ENCODE data around the gene SUDS3.

The SUDS3 gene

DNA sequence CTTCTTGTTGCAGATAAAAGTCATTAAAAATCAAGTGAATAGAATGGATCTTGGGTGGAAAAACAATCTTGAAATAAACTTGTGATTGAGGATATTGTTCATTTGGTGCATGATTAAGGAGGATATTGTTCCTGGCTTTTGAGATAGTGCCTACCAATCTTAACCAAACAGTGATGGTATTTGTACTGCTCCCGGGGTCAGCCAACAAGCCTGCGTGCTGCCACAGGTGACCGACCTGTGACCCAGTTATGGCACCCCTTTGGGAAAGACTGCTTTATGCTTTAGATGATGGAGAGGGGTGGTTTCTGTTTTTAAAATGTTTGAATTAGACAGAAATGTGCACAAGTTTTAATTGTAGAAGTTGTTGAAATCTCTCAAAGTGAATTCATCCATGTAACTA is 41.6 kb downstream of the SUDS3 start:
- Histone ChIP-seq H3K9me3 (ENCODE audit: low read length) (peaks cover 2% of the 10 kb centered on the region; the same call in 1 of the 2 replicates), H2AFZ (ENCODE audit: low read length) (no peak overlapping the region), H3K9ac (ENCODE audit: low read length) (no peak overlapping the region), H3K36me3 (ENCODE audit: insufficient read depth, low read length) (peaks cover 42% of the 10 kb centered on the region), H3K9me2 (ENCODE audit: low read depth, low read length) (no peaks in the 10 kb centered on the region), H3K4me2 (ENCODE audit: low read length) (no peak overlapping the region), H3F3A (ENCODE audit: insufficient read depth, low read length) (no peaks in the 10 kb centered on the region), H3K4me1 (ENCODE audit: insufficient read depth, low read length, severe bottlenecking) (no peaks in the 10 kb centered on the region), H3K27me3 (ENCODE audit: insufficient read depth, low read length) (no peaks in the 10 kb centered on the region), H3K27ac (ENCODE audit: low read depth, low read length, poor library complexity, severe bottlenecking) (no peak overlapping the region), H4K20me1 (ENCODE audit: insufficient read depth, low read length) (no peaks in the 10 kb centered on the region), H3K4me3 (ENCODE audit: low read depth, low read length, poor library complexity, severe bottlenecking) (no peak overlapping the region), H3K79me2 (ENCODE audit: insufficient read depth, low read length) (no peaks in the 10 kb centered on the region)
- TF ChIP-seq, protein P1, sequence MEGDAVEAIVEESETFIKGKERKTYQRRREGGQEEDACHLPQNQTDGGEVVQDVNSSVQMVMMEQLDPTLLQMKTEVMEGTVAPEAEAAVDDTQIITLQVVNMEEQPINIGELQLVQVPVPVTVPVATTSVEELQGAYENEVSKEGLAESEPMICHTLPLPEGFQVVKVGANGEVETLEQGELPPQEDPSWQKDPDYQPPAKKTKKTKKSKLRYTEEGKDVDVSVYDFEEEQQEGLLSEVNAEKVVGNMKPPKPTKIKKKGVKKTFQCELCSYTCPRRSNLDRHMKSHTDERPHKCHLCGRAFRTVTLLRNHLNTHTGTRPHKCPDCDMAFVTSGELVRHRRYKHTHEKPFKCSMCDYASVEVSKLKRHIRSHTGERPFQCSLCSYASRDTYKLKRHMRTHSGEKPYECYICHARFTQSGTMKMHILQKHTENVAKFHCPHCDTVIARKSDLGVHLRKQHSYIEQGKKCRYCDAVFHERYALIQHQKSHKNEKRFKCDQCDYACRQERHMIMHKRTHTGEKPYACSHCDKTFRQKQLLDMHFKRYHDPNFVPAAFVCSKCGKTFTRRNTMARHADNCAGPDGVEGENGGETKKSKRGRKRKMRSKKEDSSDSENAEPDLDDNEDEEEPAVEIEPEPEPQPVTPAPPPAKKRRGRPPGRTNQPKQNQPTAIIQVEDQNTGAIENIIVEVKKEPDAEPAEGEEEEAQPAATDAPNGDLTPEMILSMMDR (IDR thresholded peaks at IDR 0.05; ENCODE audit: low read length), result no peak
- no peak for TF ChIP-seq EZH2 (IDR thresholded peaks at IDR 0.05; ENCODE audit: borderline replicate concordance, low read length)

DNA sequence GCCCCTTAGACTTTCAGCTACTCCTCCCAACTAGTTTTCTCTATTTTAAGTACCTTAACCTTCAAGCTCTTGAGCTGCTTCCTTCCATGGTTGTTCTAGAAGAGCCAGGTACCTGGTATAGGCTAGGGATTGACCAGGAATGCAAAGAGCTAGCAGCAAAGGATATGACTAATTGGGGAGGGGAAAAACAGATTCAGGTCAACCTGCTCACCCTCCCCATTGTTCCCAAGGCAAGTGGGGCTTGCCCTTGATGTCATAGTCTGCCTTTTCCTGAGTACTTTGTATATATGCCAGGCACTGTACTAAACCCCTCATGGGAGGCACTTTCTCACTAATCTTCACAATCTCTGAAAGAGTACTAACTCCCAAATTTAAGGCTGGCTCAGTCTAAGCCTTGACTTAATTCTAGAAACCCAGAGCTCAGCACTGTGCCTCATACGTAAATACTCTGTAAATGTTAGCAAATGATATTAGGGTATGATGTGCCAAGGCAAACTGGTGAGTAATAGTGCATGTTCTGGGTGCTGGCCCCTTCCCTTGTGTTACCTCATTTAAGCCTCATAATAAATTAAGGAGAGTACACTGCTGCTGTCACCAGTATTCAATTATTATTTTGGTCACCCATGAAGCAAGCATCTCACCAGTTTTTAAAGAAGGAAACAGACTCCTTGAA is 42.2 kb downstream of the SUDS3 start:
- TF ChIP-seq, protein P1 (IDR thresholded peaks at IDR 0.05; ENCODE audit: low read length), result no peak
- no peak for TF ChIP-seq EZH2 (IDR thresholded peaks at IDR 0.05; ENCODE audit: borderline replicate concordance, low read length)
- no peak overlapping the region for H3K4me2 ChIP-seq (ENCODE audit: low read length)
- H3K4me1 ChIP-seq (ENCODE audit: insufficient read depth, low read length, severe bottlenecking), result no peaks in the 10 kb centered on the region
- no peak overlapping the region for H3K4me3 ChIP-seq (ENCODE audit: low read depth, low read length, poor library complexity, severe bottlenecking)
- no peak overlapping the region for H3K27ac ChIP-seq (ENCODE audit: low read depth, low read length, poor library complexity, severe bottlenecking)
- H3K27me3 ChIP-seq (ENCODE audit: insufficient read depth, low read length), result no peaks in the 10 kb centered on the region
- H3K79me2 ChIP-seq (ENCODE audit: insufficient read depth, low read length), result no peaks in the 10 kb centered on the region
- no peaks in the 10 kb centered on the region for H3K9me3 ChIP-seq (ENCODE audit: low read length)
- H3K9me2 ChIP-seq (ENCODE audit: low read depth, low read length), result no peaks in the 10 kb centered on the region
- no peak overlapping the region for H3K9ac ChIP-seq (ENCODE audit: low read length)
- H4K20me1 ChIP-seq (ENCODE audit: insufficient read depth, low read length), result no peaks in the 10 kb centered on the region
- no peak overlapping the region for H2AFZ ChIP-seq (ENCODE audit: low read length)
- peaks cover 37% of the 10 kb centered on the region for H3K36me3 ChIP-seq (ENCODE audit: insufficient read depth, low read length)
- no peaks in the 10 kb centered on the region for H3F3A ChIP-seq (ENCODE audit: insufficient read depth, low read length)

DNA sequence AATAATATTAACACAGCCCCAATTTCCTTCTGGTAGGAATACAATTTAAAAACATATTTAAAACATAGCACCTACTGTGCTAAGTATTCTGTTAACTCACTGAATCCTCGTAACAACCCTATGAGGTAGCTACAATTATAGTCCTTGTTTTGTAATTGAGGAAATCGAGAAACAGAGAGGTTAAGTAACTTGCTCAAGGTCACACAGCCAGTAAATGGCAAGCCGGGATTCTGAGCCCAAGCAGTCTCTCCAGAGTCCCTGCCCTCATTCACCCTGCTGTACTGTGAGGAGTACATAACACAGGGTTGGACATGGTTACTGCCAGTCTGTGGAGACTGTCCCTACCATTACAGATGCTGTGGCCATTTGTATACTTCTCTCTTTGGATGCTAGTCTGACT is 44.3 kb downstream of the SUDS3 start:
- no peaks in the 10 kb centered on the region for H3K4me1 ChIP-seq (ENCODE audit: insufficient read depth, low read length, severe bottlenecking)
- H3K4me3 ChIP-seq (ENCODE audit: low read depth, low read length, poor library complexity, severe bottlenecking), result no peak overlapping the region
- TF ChIP-seq, protein P1 (IDR thresholded peaks at IDR 0.05; ENCODE audit: low read length), result no peak
- TF ChIP-seq EZH2 (IDR thresholded peaks at IDR 0.05; ENCODE audit: borderline replicate concordance, low read length), result no peak
- no peak overlapping the region for H3K27ac ChIP-seq (ENCODE audit: low read depth, low read length, poor library complexity, severe bottlenecking)
- H3K79me2 ChIP-seq (ENCODE audit: insufficient read depth, low read length), result no peaks in the 10 kb centered on the region
- no peaks in the 10 kb centered on the region for H3K27me3 ChIP-seq (ENCODE audit: insufficient read depth, low read length)
- H3K9ac ChIP-seq (ENCODE audit: low read length), result no peak overlapping the region
- no peaks in the 10 kb centered on the region for H3K9me3 ChIP-seq (ENCODE audit: low read length)
- no peaks in the 10 kb centered on the region for H3K9me2 ChIP-seq (ENCODE audit: low read depth, low read length)
- no peak overlapping the region for H3K4me2 ChIP-seq (ENCODE audit: low read length)
- no peaks in the 10 kb centered on the region for H4K20me1 ChIP-seq (ENCODE audit: insufficient read depth, low read length)
- no peaks in the 10 kb centered on the region for H3F3A ChIP-seq (ENCODE audit: insufficient read depth, low read length)
- peaks cover 15% of the 10 kb centered on the region for H3K36me3 ChIP-seq (ENCODE audit: insufficient read depth, low read length)
- H2AFZ ChIP-seq (ENCODE audit: low read length), result no peak overlapping the region

Data from OCI-LY1 (cell line).